Erythroblast (primary cell): Measurements from ENCODE around the gene PAPSS1.

Experiments
- GATA1 ChIP-seq: IDR thresholded peaks from 2 replicates; pipeline ENCODE4 v1.6.1; 2011; ENCODE audit warnings: low read depth, mild to moderate bottlenecking, control low read depth, low read length, moderate library complexity
- POLR2A ChIP-seq: IDR thresholded peaks from 2 replicates; pipeline ENCODE4 v1.6.1; 2011; ENCODE audit warnings: mild to moderate bottlenecking, low read length

DNA sequence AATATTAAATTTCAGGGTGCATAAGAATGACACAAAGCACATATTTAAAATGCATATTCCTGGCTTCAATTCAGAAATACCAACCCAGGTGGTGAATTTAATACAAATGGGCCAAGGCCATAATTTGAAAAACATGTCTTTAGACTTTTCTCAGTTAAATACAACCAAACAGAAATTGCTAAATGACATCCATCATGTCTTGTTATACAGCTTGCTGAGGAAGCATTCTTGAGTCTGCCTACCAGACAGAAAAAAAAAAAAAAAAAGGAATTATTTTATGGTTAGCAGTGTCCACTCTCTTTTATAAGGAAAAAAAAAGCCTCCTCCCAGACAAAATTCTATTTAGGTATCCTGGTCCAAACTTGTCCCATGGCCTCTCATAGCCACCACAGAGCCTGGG is 119.1 kb downstream of the PAPSS1 start:
- TF ChIP-seq POLR2A: no peak
- no peak for TF ChIP-seq GATA1
